ENCODE data around the gene LPCAT4. TPM values are rescaled to one million over a fixed set of nuclear protein-coding genes. Genes with fewer than 3 reads are reported as not detected.
"Not testable (repeated sequence)": the region's sequence is repeated elsewhere in the genome, so short reads cannot be mapped to it uniquely, and the experiment has no call there.

The LPCAT4 gene
- total and polyA plus RNA-seq, 4 donors: 12.7 to 30.3 (median 20.2) TPM

DNA sequence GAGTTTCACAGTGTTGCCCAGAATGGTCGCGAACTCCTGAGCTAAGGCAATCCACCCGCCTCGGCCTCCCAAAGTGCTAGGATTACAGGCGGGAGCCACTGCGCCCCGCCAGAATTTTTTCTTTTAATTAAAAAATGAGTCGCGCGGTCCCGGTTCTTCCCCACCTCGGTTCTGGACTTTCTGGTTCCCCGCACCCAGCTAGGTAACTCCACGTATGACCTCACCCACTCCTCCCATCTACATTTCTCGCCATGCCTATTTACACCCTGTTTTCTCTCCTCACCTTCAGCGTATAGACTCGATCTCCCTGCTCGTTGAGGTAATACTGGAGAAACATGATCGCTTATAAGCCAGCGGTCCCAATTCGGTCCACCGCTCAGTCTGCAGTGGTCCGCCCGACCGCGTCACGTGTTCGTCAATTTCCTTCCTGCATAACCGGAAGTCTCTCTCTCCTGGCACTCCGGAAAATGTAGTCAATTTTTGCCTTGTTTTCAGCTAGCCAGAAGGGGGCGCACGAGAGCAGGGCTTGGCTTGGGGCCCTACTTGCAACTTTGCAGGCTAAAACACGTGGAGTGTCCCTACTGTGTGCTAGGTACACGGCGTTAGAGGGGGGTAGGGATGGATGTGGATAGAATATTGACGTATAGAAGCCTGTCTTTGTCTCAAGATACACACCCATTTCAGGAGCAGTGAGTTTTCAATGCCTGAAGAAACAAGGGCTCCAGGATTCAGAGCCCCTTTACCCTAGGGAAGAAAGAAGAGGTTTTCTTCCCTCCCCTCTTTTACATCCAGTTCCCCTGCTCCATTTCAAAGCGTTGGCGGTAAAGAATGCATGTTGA, 24.0 kb downstream of the LPCAT4 start, which contains the start of the genes NOP10 and NUTM1:
Gene NOP10 (minus strand): TSS at position 400 of the 839 bp plus-strand sequence. CDS start 63 bp downstream, at position 337.
Gene NUTM1 (plus strand): TSS at position 579 of the 839 bp plus-strand sequence. CDS start 382 bp downstream, outside the sequence.
- no peaks in the 10 kb centered on the region for H3K27me3 ChIP-seq (ENCODE audit: control insufficient read depth in 3 of 3, insufficient read depth in 3 of 3, low read length in 2 of 3)
- peak within 1 kb of the TSS; percentile 64 for H3K4me3 ChIP-seq
- 2% methylated on average over 38 of the region's 38 CpGs for WGBS, 2 donors
- no peaks in the 10 kb centered on the region for H3K9me3 ChIP-seq (ENCODE audit: control insufficient read depth in 4 of 4, insufficient read depth in 3 of 4, low read length in 3 of 4)
- peak within 1 kb of the TSS; percentile 65 to 90 for H3K9ac ChIP-seq (ENCODE audit: insufficient read depth in 1 of 2, low read length in 2 of 2)
- peak within 1 kb of the TSS; percentile 91 to 92 for H3K27ac ChIP-seq (ENCODE audit: low read depth in 1 of 2, low read length in 1 of 2)
- TF ChIP-seq CTCF (IDR thresholded peaks at IDR 0.05; ENCODE audit: control extremely low read depth, extremely low read depth): peak; percentile 91
- DNase-seq: peak; percentile 94 to 96 (median 94)
- H3K36me3 ChIP-seq (ENCODE audit: control insufficient read depth in 4 of 4, insufficient read depth in 4 of 4, low read length in 4 of 4): peaks cover 0 to 15% (median 3%) of the 10 kb centered on the region in 4 donors
- ATAC-seq (ENCODE audit: insufficient read depth, low FRiP score): peak; percentile 99
- H3K4me1 ChIP-seq (ENCODE audit: control insufficient read depth in 5 of 5, insufficient read depth in 5 of 5, low read length in 5 of 5): peaks cover 0 to 6% (median 0%) of the 10 kb centered on the region in 5 donors

DNA sequence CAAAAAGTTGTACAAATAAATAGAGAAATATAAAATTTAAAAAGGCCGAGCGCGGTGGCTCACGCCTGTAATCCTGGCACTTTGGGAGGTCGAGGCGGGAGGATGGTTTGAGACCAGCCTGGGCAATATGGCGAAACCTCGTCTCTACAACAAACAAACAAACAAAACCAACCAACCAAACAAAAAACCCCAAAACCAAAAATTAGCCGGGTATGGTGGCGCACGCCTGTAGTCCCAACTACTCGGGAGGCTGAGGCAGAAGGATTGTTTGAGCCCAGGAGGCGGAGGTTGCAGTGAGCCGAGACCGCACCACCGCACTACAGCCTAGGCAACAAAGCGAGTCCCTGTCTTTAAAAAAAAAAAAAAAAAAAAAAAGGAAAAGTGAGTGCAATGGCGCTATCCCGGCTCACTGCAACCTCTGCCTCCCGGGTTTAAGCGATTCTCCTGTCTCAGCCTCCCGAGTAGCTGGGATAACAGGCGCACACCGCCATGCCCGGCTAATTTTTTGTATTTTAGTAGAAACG, 24.7 kb downstream of the LPCAT4 start:
- H3K4me1 ChIP-seq (ENCODE audit: control insufficient read depth in 5 of 5, insufficient read depth in 5 of 5, low read length in 5 of 5); DNase-seq; ATAC-seq (ENCODE audit: insufficient read depth, low FRiP score); H3K27me3 ChIP-seq (ENCODE audit: control insufficient read depth in 3 of 3, insufficient read depth in 3 of 3, low read length in 2 of 3); H3K9me3 ChIP-seq (ENCODE audit: control insufficient read depth in 4 of 4, insufficient read depth in 3 of 4, low read length in 3 of 4): not testable (repeated sequence)
- Histone ChIP-seq H3K9ac (ENCODE audit: insufficient read depth in 1 of 2, low read length in 2 of 2) (peak overlapping the region; percentile 65 to 90), H3K36me3 (ENCODE audit: control insufficient read depth in 4 of 4, insufficient read depth in 4 of 4, low read length in 4 of 4) (peaks cover 0 to 15% (median 4%) of the 10 kb centered on the region in 4 donors), H3K27ac (ENCODE audit: low read depth in 1 of 2, low read length in 1 of 2) (peak overlapping the region; percentile 91 to 92), H3K4me3 (peak overlapping the region; percentile 64)
- WGBS, 2 donors: 38 to 43% methylated on average over 24 to 26 of the region's 26 CpGs

DNA sequence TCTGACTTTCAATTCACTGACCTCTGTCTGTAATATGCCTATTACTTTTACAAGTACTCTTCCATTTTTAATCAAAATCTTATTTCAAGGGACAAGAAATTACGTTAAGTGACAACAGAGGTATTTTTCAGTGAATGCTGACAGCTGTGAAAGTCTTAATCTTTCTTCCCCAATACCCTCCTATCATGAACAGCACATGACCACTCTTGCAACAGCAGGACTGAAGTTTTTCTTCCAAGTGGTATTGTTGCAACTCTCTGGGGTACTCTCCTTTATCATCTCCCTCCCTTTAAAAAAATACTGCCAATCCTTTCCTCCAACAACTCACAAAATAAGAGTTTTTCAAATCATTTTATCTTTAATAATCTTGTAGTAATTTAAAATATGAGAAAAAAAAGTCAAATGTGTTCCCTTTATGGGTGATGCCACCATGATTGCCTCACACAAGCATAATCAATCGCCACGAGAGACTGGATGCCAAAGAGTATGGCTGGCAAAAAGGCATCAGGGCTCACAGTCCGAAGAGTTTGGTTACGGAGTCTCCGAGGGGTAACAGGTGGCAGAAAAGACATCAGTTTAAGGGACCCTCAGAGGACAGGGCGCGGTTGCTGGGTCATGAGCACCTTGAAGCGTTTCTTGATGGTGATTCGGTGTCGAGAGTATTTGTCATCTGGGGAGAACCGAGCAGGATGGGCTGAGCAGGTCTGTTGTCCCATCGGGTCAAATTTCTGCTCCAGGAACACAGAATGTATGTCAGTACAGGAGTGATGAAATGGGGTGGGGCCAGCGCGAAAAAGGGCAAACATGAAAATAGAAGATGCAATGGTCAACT, 25.4 kb downstream of the LPCAT4 start:
- H3K9ac ChIP-seq (ENCODE audit: insufficient read depth in 1 of 2, low read length in 2 of 2): no peak overlapping the region
- ATAC-seq (ENCODE audit: insufficient read depth, low FRiP score) (no peak), DNase-seq (no peak)
- no peak for TF ChIP-seq CTCF (IDR thresholded peaks at IDR 0.05; ENCODE audit: control extremely low read depth, extremely low read depth)
- no peaks in the 10 kb centered on the region for H3K27me3 ChIP-seq (ENCODE audit: control insufficient read depth in 3 of 3, insufficient read depth in 3 of 3, low read length in 2 of 3)
- H3K4me1 ChIP-seq (ENCODE audit: control insufficient read depth in 5 of 5, insufficient read depth in 5 of 5, low read length in 5 of 5): peaks cover 3 to 8% (median 6%) of the 10 kb centered on the region in 5 donors
- H3K27ac ChIP-seq (ENCODE audit: low read depth in 1 of 2, low read length in 1 of 2): no peak overlapping the region
- H3K4me3 ChIP-seq: peak overlapping the region; percentile 64
- no peaks in the 10 kb centered on the region for H3K9me3 ChIP-seq (ENCODE audit: control insufficient read depth in 4 of 4, insufficient read depth in 3 of 4, low read length in 3 of 4)
- H3K36me3 ChIP-seq (ENCODE audit: control insufficient read depth in 4 of 4, insufficient read depth in 4 of 4, low read length in 4 of 4): peaks cover 0 to 15% (median 4%) of the 10 kb centered on the region in 4 donors
- 81 to 90% methylated on average over 15 of the region's 15 CpGs for WGBS, 2 donors

All from lung (tissue), 12 donors.